Neural cell (in vitro differentiated cells): ENCODE measurements around the gene DMRT1. TPM values are rescaled to one million over a fixed set of nuclear protein-coding genes. Genes with fewer than 3 reads are reported as not detected.

Source experiments
- H2AFZ ChIP-seq: fragments of 200-600, 300-800 bp; sonication (generic), shearing (Covaris generic); 2 replicates; pipeline ENCODE4 v1.6.0; 2014; ENCODE audit warnings: low read depth, mild to moderate bottlenecking, antibody characterized with exemption, low read length, moderate library complexity
- H3F3A ChIP-seq: fragments of 200-600 bp; shearing (Covaris generic); 2 replicates; pipeline ENCODE4 v1.6.1; 2016; ENCODE audit warnings: mild to moderate bottlenecking, moderate library complexity, mixed read lengths, antibody characterized with exemption, low read length; ENCODE audit not compliant: insufficient read depth, poor library complexity, severe bottlenecking
- H3K27ac ChIP-seq: fragments of 200-600, 300-800 bp; sonication (generic), shearing (Covaris generic); 2 replicates; pipeline ENCODE4 v1.5.1; 2014; ENCODE audit warnings: mild to moderate bottlenecking, low read length, moderate library complexity
- H3K27me3 ChIP-seq: fragments of 300-800, 200-600 bp; sonication (generic), shearing (Covaris generic); 2 replicates; pipeline ENCODE4 v1.6.0; 2014; ENCODE audit warnings: mild to moderate bottlenecking, low read depth, low read length, moderate library complexity; ENCODE audit not compliant: insufficient read depth
- H3K36me3 ChIP-seq: fragments of 300-800, 200-600 bp; sonication (generic), shearing (Covaris generic); 2 replicates; pipeline ENCODE4 v1.5.1; 2014; ENCODE audit warnings: mild to moderate bottlenecking, antibody characterized with exemption, low read length, moderate library complexity; ENCODE audit not compliant: insufficient read depth
- H3K4me2 ChIP-seq: fragments of 300-800, 200-600 bp; sonication (generic), shearing (Covaris generic); 2 replicates; pipeline ENCODE4 v1.6.0; 2014; ENCODE audit warnings: mild to moderate bottlenecking, low read length
- H3K4me3 ChIP-seq: fragments of 300-800, 200-600 bp; sonication (generic), shearing (Covaris generic); 2 replicates; pipeline ENCODE4 v1.5.1; 2014; ENCODE audit warnings: mild to moderate bottlenecking, low read length, moderate library complexity
- H3K79me2 ChIP-seq: fragments of 200-600 bp; shearing (Covaris generic); replicated peaks from 2 replicates; pipeline ENCODE4 v1.6.0; 2014; ENCODE audit warnings: mild to moderate bottlenecking, low read length, moderate library complexity; ENCODE audit not compliant: insufficient read depth
- H3K9ac ChIP-seq: fragments of 300-800, 200-600 bp; sonication (generic), shearing (Covaris generic); 2 replicates; pipeline ENCODE4 v1.6.1; 2016; ENCODE audit warnings: mild to moderate bottlenecking, low read length, mixed read lengths
- H3K9me2 ChIP-seq: fragments of 200-600 bp; shearing (Covaris generic); 2 replicates; pipeline ENCODE4 v1.6.1; 2016; ENCODE audit warnings: mild to moderate bottlenecking, low read length, mixed read lengths; ENCODE audit not compliant: insufficient read depth
- H3K9me3 ChIP-seq: fragments of 200-600, 300-800 bp; sonication (generic), shearing (Covaris generic); 2 replicates; pipeline ENCODE4 v1.6.1; 2016; ENCODE audit warnings: mild to moderate bottlenecking, mixed run types, low read length, moderate library complexity, mixed read lengths
- H4K20me1 ChIP-seq: fragments of 200-600 bp; shearing (Covaris generic); 2 replicates; pipeline ENCODE4 v1.6.1; 2016; ENCODE audit warnings: mild to moderate bottlenecking, mixed run types; ENCODE audit not compliant: insufficient read depth
- EZH2 ChIP-seq: fragments of 200-600, 300-800 bp; shearing (Covaris generic), sonication (generic); IDR thresholded peaks from 2 replicates; pipeline ENCODE4 v1.6.1; 2014; ENCODE audit warnings: antibody characterized with exemption, low read length, borderline replicate concordance, mild to moderate bottlenecking; ENCODE audit not compliant: insufficient read depth, poor library complexity, severe bottlenecking
- MXI1 ChIP-seq: fragments of 450-650 bp; conservative IDR thresholded peaks from 2 replicates; pipeline ENCODE4 v1.6.1; 2014; ENCODE audit warnings: antibody characterized with exemption, mild to moderate bottlenecking; ENCODE audit not compliant: poor library complexity, severe bottlenecking
- POLR2AphosphoS5 ChIP-seq: IDR thresholded peaks from 2 replicates; pipeline ENCODE4 v1.6.1; 2012
- RAD21 ChIP-seq: fragments of 450-650 bp; conservative IDR thresholded peaks from 2 replicates; pipeline ENCODE4 v1.6.1; 2014; ENCODE audit warnings: antibody characterized with exemption, mild to moderate bottlenecking, moderate library complexity
- SMC3 ChIP-seq: fragments of 450-650 bp; conservative IDR thresholded peaks from 2 replicates; pipeline ENCODE4 v1.6.1; 2014; ENCODE audit warnings: antibody characterized with exemption, mild to moderate bottlenecking, moderate library complexity; ENCODE audit not compliant: poor library complexity
- polyA plus RNA-seq: library from polyadenylated mRNA; depleted of rRNA; stranded (reverse); fragments of >200 nt; gene quantifications from 2 replicates; pipeline ENCODE4 v1.2.3, GENCODE V29; 2014
- TF ChIP-seq, protein P1 (sequence below): fragments of 450-650 bp; IDR thresholded peaks from 2 replicates; pipeline ENCODE4 v1.5.1; 2014; ENCODE audit warnings: antibody characterized with exemption, mild to moderate bottlenecking, moderate library complexity; ENCODE audit not compliant: poor library complexity, severe bottlenecking
- TF ChIP-seq, protein P2 (sequence below): IDR thresholded peaks from 2 replicates; pipeline ENCODE4 v1.6.1; 2012; ENCODE audit warnings: borderline replicate concordance

The DMRT1 gene
- polyA plus RNA-seq, 1 donor from 2014 or later: 0.26 TPM

- Histone ChIP-seq H2AFZ (no peak overlapping the region), H3K4me3 (peak overlapping the region; percentile 64), H3K79me2 (no peaks in the 10 kb centered on the region), H3K27me3 (peaks cover 99% of the 10 kb centered on the region), H4K20me1 (no peaks in the 10 kb centered on the region), H3K36me3 (no peaks in the 10 kb centered on the region), H3K9me3 (no peaks in the 10 kb centered on the region), H3K4me2 (no peak overlapping the region), H3K9me2 (no peaks in the 10 kb centered on the region), H3K9ac (no peak overlapping the region), H3F3A (no peaks in the 10 kb centered on the region), H3K27ac (no peak overlapping the region)
- no peak for TF ChIP-seq MXI1
- peak; percentile 87 for TF ChIP-seq EZH2
- TF ChIP-seq, protein P1, sequence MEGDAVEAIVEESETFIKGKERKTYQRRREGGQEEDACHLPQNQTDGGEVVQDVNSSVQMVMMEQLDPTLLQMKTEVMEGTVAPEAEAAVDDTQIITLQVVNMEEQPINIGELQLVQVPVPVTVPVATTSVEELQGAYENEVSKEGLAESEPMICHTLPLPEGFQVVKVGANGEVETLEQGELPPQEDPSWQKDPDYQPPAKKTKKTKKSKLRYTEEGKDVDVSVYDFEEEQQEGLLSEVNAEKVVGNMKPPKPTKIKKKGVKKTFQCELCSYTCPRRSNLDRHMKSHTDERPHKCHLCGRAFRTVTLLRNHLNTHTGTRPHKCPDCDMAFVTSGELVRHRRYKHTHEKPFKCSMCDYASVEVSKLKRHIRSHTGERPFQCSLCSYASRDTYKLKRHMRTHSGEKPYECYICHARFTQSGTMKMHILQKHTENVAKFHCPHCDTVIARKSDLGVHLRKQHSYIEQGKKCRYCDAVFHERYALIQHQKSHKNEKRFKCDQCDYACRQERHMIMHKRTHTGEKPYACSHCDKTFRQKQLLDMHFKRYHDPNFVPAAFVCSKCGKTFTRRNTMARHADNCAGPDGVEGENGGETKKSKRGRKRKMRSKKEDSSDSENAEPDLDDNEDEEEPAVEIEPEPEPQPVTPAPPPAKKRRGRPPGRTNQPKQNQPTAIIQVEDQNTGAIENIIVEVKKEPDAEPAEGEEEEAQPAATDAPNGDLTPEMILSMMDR: peak; percentile 33
- peak; percentile 15 for TF ChIP-seq POLR2AphosphoS5
Observed at GRCh38 chr9:976943-977837, 135.7 kb downstream of the DMRT1 start.

DNA sequence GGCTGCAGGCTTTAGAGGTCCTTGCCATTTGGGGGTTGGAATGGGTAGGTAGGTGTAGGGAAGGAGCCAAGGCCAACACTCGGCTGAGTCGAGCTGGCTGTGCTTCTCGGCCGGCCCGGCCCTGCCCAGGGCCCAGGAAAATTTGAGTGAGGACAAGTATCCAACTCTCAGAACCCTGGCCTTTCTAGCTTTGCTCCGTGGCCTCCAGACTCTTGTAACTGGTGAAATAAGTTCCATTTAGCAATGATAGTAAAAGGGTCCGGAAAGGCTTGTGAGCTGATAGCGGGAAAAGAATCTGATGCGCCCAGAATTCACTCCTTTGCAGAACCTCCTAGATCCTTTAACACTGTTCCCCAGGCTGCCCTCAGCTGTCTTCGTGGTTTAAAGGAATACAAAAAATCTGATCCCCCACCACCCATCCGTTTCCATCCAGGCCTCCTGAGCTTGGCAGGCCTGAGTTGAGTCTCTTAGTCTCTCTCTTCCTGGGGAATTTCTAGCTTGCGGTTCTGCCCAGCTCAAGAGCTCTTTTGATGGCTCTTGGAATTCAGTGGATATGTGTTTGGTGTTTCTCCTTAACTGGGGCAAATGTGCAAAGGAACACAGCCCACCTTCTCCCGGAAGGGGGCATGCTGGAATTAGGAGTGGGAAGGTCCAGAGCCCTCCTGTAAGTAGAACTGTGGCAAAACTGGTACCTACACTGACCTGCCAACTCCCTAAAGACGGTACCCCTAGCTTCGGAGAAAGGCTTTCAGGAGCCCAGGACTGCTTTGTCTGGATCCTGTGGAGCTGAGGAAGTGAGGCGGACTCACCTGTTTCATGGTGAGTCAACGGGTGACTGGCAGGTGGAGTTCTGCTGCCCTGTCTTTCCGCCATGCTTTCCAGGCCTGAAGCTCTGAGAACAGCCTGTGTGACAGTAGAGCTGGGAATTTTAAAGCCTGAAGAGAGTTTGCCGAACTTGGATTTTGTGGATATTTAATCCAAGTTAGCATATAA, 136.6 kb downstream of the DMRT1 start:
- peaks cover 98% of the 10 kb centered on the region for H3K27me3 ChIP-seq
- no peak overlapping the region for H3K4me2 ChIP-seq
- peak overlapping the region; percentile 64 for H3K4me3 ChIP-seq

More for the DNA sequence above, 136.6 kb downstream of the DMRT1 start:
- H2AFZ ChIP-seq: no peak overlapping the region
- no peaks in the 10 kb centered on the region for H3K79me2 ChIP-seq
- H4K20me1 ChIP-seq: no peaks in the 10 kb centered on the region
- no peak overlapping the region for H3K9ac ChIP-seq
- H3F3A ChIP-seq: no peaks in the 10 kb centered on the region
- H3K36me3 ChIP-seq: no peaks in the 10 kb centered on the region
- H3K9me3 ChIP-seq: no peaks in the 10 kb centered on the region
- H3K27ac ChIP-seq: no peak overlapping the region
- H3K9me2 ChIP-seq: no peaks in the 10 kb centered on the region
- TF ChIP-seq RAD21: no peak
- TF ChIP-seq, protein P2, sequence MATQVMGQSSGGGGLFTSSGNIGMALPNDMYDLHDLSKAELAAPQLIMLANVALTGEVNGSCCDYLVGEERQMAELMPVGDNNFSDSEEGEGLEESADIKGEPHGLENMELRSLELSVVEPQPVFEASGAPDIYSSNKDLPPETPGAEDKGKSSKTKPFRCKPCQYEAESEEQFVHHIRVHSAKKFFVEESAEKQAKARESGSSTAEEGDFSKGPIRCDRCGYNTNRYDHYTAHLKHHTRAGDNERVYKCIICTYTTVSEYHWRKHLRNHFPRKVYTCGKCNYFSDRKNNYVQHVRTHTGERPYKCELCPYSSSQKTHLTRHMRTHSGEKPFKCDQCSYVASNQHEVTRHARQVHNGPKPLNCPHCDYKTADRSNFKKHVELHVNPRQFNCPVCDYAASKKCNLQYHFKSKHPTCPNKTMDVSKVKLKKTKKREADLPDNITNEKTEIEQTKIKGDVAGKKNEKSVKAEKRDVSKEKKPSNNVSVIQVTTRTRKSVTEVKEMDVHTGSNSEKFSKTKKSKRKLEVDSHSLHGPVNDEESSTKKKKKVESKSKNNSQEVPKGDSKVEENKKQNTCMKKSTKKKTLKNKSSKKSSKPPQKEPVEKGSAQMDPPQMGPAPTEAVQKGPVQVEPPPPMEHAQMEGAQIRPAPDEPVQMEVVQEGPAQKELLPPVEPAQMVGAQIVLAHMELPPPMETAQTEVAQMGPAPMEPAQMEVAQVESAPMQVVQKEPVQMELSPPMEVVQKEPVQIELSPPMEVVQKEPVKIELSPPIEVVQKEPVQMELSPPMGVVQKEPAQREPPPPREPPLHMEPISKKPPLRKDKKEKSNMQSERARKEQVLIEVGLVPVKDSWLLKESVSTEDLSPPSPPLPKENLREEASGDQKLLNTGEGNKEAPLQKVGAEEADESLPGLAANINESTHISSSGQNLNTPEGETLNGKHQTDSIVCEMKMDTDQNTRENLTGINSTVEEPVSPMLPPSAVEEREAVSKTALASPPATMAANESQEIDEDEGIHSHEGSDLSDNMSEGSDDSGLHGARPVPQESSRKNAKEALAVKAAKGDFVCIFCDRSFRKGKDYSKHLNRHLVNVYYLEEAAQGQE: no peak
- no peak for TF ChIP-seq SMC3
- TF ChIP-seq POLR2AphosphoS5: no peak
